H9 (cell line): Measurements from ENCODE around the gene SFXN5. TPM values are rescaled to one million over a fixed set of nuclear protein-coding genes. Genes with fewer than 3 reads are reported as not detected.
A peak's percentile ranks its signal among the peaks of the same experiment; 100 is the strongest.

ENCODE experiments used
- DNase-seq: peaks from one replicate; pipeline ENCODE4 v3.0.0-alpha.2; 2017
- H2AFZ ChIP-seq: one replicate; pipeline ENCODE4 v1.6.1; 2013; ENCODE audit warnings: mild to moderate bottlenecking, low read length, control low read depth, moderate library complexity
- H2AK5ac ChIP-seq: 2 replicates; pipeline ENCODE4 v1.6.1; 2013; ENCODE audit warnings: low read length, control low read depth, mixed read lengths; ENCODE audit not compliant: insufficient read length
- H2BK120ac ChIP-seq: one replicate; pipeline ENCODE4 v1.6.1; 2013; ENCODE audit warnings: low read depth, mild to moderate bottlenecking, low read length, control low read depth, inconsistent platforms; ENCODE audit not compliant: poor library complexity, severe bottlenecking
- H2BK12ac ChIP-seq: 2 replicates; pipeline ENCODE4 v1.6.1; 2013; ENCODE audit warnings: low read length, control low read depth, mixed read lengths, low read depth; ENCODE audit not compliant: insufficient read length
- H2BK15ac ChIP-seq: 2 replicates; pipeline ENCODE4 v1.6.1; 2013; ENCODE audit warnings: low read depth, low read length, control low read depth
- H2BK20ac ChIP-seq: one replicate; pipeline ENCODE4 v1.6.1; 2013; ENCODE audit warnings: low read depth, mild to moderate bottlenecking, low read length, control low read depth, inconsistent platforms; ENCODE audit not compliant: poor library complexity, severe bottlenecking
- H2BK5ac ChIP-seq: 2 replicates; pipeline ENCODE4 v1.6.1; 2013; ENCODE audit warnings: low read length, control low read depth, mixed read lengths; ENCODE audit not compliant: insufficient read length
- H3K14ac ChIP-seq: 2 replicates; pipeline ENCODE4 v1.6.1; 2013; ENCODE audit warnings: low read length, control low read depth; ENCODE audit not compliant: insufficient read depth
- H3K18ac ChIP-seq: 2 replicates; pipeline ENCODE4 v1.6.1; 2013; ENCODE audit warnings: low read depth, mild to moderate bottlenecking, mixed read lengths, low read length, control low read depth; ENCODE audit not compliant: insufficient read length
- H3K23ac ChIP-seq: 2 replicates; pipeline ENCODE4 v1.6.1; 2013; ENCODE audit warnings: low read length, control low read depth, mixed read lengths, low read depth; ENCODE audit not compliant: insufficient read length
- H3K23me2 ChIP-seq: 2 replicates; pipeline ENCODE4 v1.6.1; 2013; ENCODE audit warnings: low read depth, mild to moderate bottlenecking, mixed read lengths, low read length, control low read depth; ENCODE audit not compliant: insufficient read length, poor library complexity, severe bottlenecking
- H3K27ac ChIP-seq: 2 replicates; pipeline ENCODE4 v1.5.1; 2013; ENCODE audit warnings: low read length, control low read depth, mixed read lengths, low read depth; ENCODE audit not compliant: insufficient read length
- H3K27me3 ChIP-seq: 2 replicates; pipeline ENCODE4 v1.6.1; 2013; ENCODE audit warnings: low read length, control low read depth, inconsistent platforms; ENCODE audit not compliant: insufficient read depth
- H3K4ac ChIP-seq: 2 replicates; pipeline ENCODE4 v1.6.1; 2013; ENCODE audit warnings: low read depth, mild to moderate bottlenecking, control low read depth, inconsistent platforms, low read length, moderate library complexity
- H3K4me1 ChIP-seq: 2 replicates; pipeline ENCODE4 v1.6.1; 2013; ENCODE audit warnings: low read length, control low read depth, inconsistent platforms; ENCODE audit not compliant: insufficient read depth
- H3K4me2 ChIP-seq: 2 replicates; pipeline ENCODE4 v1.6.1; 2013; ENCODE audit warnings: low read length, control low read depth, mixed read lengths; ENCODE audit not compliant: insufficient read length, insufficient read depth
- H3K56ac ChIP-seq: 2 replicates; pipeline ENCODE4 v1.6.1; 2013; ENCODE audit warnings: low read depth, mild to moderate bottlenecking, mixed read lengths, low read length, control low read depth; ENCODE audit not compliant: insufficient read length
- H3K79me1 ChIP-seq: 2 replicates; pipeline ENCODE4 v1.6.1; 2013; ENCODE audit warnings: low read depth, mild to moderate bottlenecking, moderate library complexity, low read length, control low read depth, inconsistent platforms; ENCODE audit not compliant: insufficient read depth, poor library complexity, severe bottlenecking
- H3K79me2 ChIP-seq: 2 replicates; pipeline ENCODE4 v1.6.1; 2013; ENCODE audit warnings: low read length, control low read depth, inconsistent platforms; ENCODE audit not compliant: insufficient read depth
- H3K9ac ChIP-seq: 2 replicates; pipeline ENCODE4 v1.6.1; 2013; ENCODE audit warnings: low read length, control low read depth, mixed read lengths; ENCODE audit not compliant: insufficient read length; ENCODE audit errors: extremely low read depth
- H3K9me3 ChIP-seq: one replicate; pipeline ENCODE4 v1.6.1; 2013; ENCODE audit warnings: low read depth, low read length, inconsistent platforms; ENCODE audit not compliant: control insufficient read depth
- H3T11ph ChIP-seq: one replicate; pipeline ENCODE4 v1.6.1; 2013; ENCODE audit warnings: mild to moderate bottlenecking, low read length, control low read depth, inconsistent platforms
- H4K20me1 ChIP-seq: one replicate; pipeline ENCODE4 v1.6.1; 2013; ENCODE audit not compliant: control insufficient read depth, insufficient read length, insufficient read depth
- H4K5ac ChIP-seq: 2 replicates; pipeline ENCODE4 v1.6.1; 2013; ENCODE audit warnings: low read depth, mild to moderate bottlenecking, mixed read lengths, low read length, control low read depth; ENCODE audit not compliant: insufficient read length
- H4K8ac ChIP-seq: replicated peaks from 2 replicates; pipeline ENCODE4 v1.6.1; 2013; ENCODE audit warnings: low read length, control low read depth, mixed read lengths, low read depth; ENCODE audit not compliant: insufficient read length
- H4K91ac ChIP-seq: 2 replicates; pipeline ENCODE4 v1.6.1; 2013; ENCODE audit warnings: low read depth, mild to moderate bottlenecking, moderate library complexity, mixed read lengths, low read length, control low read depth; ENCODE audit not compliant: insufficient read length
- H3K27ac Mint-ChIP-seq, 3 experiments: 2 replicates in 2 of 3; 3 replicates in 1 of 3; pipeline ENCODE4 v1.8.0; 2020 to 2021; ENCODE audit warnings: mixed read lengths in 3 of 3, mild to moderate bottlenecking in 1 of 3, moderate library complexity in 1 of 3
- H3K27me3 Mint-ChIP-seq: 2 replicates; pipeline ENCODE4 v1.8.0; 2021; ENCODE audit warnings: low read depth, mild to moderate bottlenecking, moderate library complexity, mixed read lengths
- H3K36me3 Mint-ChIP-seq, 3 experiments: 2 replicates in 2 of 3; 3 replicates in 1 of 3; pipeline ENCODE4 v1.8.0; 2020 to 2021; ENCODE audit warnings: low read depth in 3 of 3, mixed read lengths in 3 of 3; ENCODE audit not compliant: insufficient read depth in 1 of 3
- H3K4me1 Mint-ChIP-seq, 2 experiments: 2 replicates each; pipeline ENCODE4 v1.8.0; 2020; ENCODE audit warnings: mixed read lengths in 2 of 2
- H3K4me3 Mint-ChIP-seq, 2 experiments: 2 replicates in 1 of 2; 3 replicates in 1 of 2; pipeline ENCODE4 v1.8.0; 2020 to 2021; ENCODE audit warnings: mild to moderate bottlenecking in 2 of 2, mixed read lengths in 2 of 2, moderate library complexity in 1 of 2
- H3K9me3 Mint-ChIP-seq, 2 experiments: 2 replicates in 1 of 2; 3 replicates in 1 of 2; pipeline ENCODE4 v1.8.0; 2020; ENCODE audit warnings: mild to moderate bottlenecking in 2 of 2, mixed read lengths in 2 of 2, moderate library complexity in 1 of 2
- CTCF ChIP-seq: fragments of 200-600 bp; sonication (generic); conservative IDR thresholded peaks from 3 replicates; pipeline ENCODE4 v1.8.0; 2021; ENCODE audit warnings: antibody characterized with exemption, mild to moderate bottlenecking
- WGBS: extraction: QIAGEN DNeasy Blood & Tissue Kit; methylation state at CpG from one replicate; pipeline ENCODE4 v1.1.7; 2013; ENCODE audit warnings: missing lambda C conversion rate, low lambda C conversion rate, mixed read lengths; ENCODE audit not compliant: insufficient read length; ENCODE audit errors: extremely low coverage; 5-methylcytosine and 5-hydroxymethylcytosine counted together
- total RNA-seq: library from RNA; stranded (reverse); gene quantifications from 2 replicates; pipeline ENCODE4 v1.2.1, GENCODE V29; 2021

Gene SFXN5
- total RNA-seq, 1 experiment from 2014 or later: 30.9 TPM

DNA sequence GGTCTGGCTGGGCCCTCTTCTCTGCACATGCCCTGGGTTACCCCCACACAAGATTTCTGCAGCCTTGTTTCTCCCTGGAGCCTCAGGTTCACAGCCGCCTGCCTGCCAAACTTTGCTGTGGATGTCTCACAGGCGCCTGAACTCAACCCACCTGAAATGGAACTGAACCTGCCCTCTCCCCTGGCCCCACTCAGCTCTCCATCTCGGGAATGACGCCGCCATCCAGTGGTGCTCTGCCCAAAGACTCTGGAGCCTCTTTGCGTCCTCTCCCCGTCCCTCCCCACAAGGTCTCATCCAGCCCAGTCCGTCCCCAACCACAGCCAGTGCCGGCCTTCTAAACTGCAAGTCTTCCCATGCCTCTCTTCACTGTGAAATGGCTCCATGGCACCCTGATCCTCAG is 125.0 kb downstream of the SFXN5 start:
- Histone ChIP-seq H2BK15ac (no peak overlapping the region), H2BK20ac (no peak overlapping the region), H3T11ph (no peak overlapping the region), H4K20me1 (no peaks in the 10 kb centered on the region), H3K27ac (no peak overlapping the region), H2BK120ac (no peak overlapping the region), H3K23ac (no peak overlapping the region), H3K4me1 (no peaks in the 10 kb centered on the region; the same call in 1 of the 2 replicates), H3K79me1 (no peaks in the 10 kb centered on the region), H3K18ac (no peak overlapping the region), H3K4ac (no peak overlapping the region), H2BK5ac (no peak overlapping the region), H3K9ac (no peak overlapping the region), H4K5ac (no peak overlapping the region), H3K27me3 (no peaks in the 10 kb centered on the region), H4K91ac (peak overlapping the region; percentile 31), H2AFZ (no peak overlapping the region), H2AK5ac (no peak overlapping the region), H3K79me2 (no peaks in the 10 kb centered on the region), H2BK12ac (no peak overlapping the region), H3K9me3 (no peaks in the 10 kb centered on the region), H3K14ac (no peak overlapping the region; the same call in 1 of the 2 replicates), H4K8ac (no peak overlapping the region), H3K23me2 (peaks cover 2% of the 10 kb centered on the region), H3K4me2 (no peak overlapping the region), H3K56ac (no peak overlapping the region)
- H3K4me3 Mint-ChIP-seq: no peak overlapping the region
- H3K36me3 Mint-ChIP-seq: peaks cover 6 to 18% (median 14%) of the 10 kb centered on the region in 3 experiments; a peak in 6 of 7 replicates
- no peaks in the 10 kb centered on the region for H3K9me3 Mint-ChIP-seq
- WGBS: no CpG with 5 or more reads among the region's 9 CpGs
- peaks cover 35 to 38% of the 10 kb centered on the region in 2 experiments for H3K4me1 Mint-ChIP-seq
- peaks cover 22% of the 10 kb centered on the region for H3K27me3 Mint-ChIP-seq
- peak overlapping the region in 1 of 3 experiments; percentile 60; a peak in 2 of 7 replicates for H3K27ac Mint-ChIP-seq
- no peak for DNase-seq
- no peak for TF ChIP-seq CTCF
